Gastrocnemius medialis (tissue), 4 donors: ENCODE measurements around the gene ARSK. TPM values are rescaled to one million over a fixed set of nuclear protein-coding genes. Genes with fewer than 3 reads are reported as not detected.

Experiments used
- ATAC-seq, 2 donors: fragments of 150-250 bp; one replicate each; pipeline ENCODE4 v1.9.1; 2016
- DNase-seq, 2 donors: peaks; one replicate each; pipeline ENCODE4 v3.0.0-alpha.2; 2019
- H3K27ac ChIP-seq, 4 donors: fragments of 200-600 bp; sonication (generic); 1 replicate in 1 of 4; 2 replicates in 3 of 4; pipeline ENCODE4 v1.5.1; 2016 to 2018; ENCODE audit warnings: mild to moderate bottlenecking in 2 of 4, moderate library complexity in 1 of 4
- H3K27me3 ChIP-seq, 3 donors: fragments of 200-600 bp; sonication (generic) in 2 of 3; 1 replicate in 1 of 3; 2 replicates in 2 of 3; pipeline versions ENCODE4 v1.5.1 to v1.6.0; 2016 to 2019; ENCODE audit warnings: mild to moderate bottlenecking in 1 of 3, moderate library complexity in 1 of 3
- H3K36me3 ChIP-seq, 2 donors: fragments of 200-600 bp; sonication (generic) in 1 of 2; one replicate each; pipeline ENCODE4 v1.5.1; 2017 to 2018
- H3K4me1 ChIP-seq, 2 donors: fragments of 200-600 bp; sonication (generic) in 1 of 2; one replicate each; pipeline ENCODE4 v1.5.1; 2016 to 2017; ENCODE audit warnings: mild to moderate bottlenecking in 2 of 2
- H3K4me3 ChIP-seq, 4 donors: fragments of 200-600 bp; sonication (generic) in 3 of 4; 1 replicate in 1 of 4; 2 replicates in 3 of 4; pipeline ENCODE4 v1.5.1; 2016 to 2019; ENCODE audit warnings: mild to moderate bottlenecking in 2 of 4
- H3K9me3 ChIP-seq, 3 donors: fragments of 200-600 bp; sonication (generic) in 2 of 3; 1 replicate in 1 of 3; 2 replicates in 2 of 3; pipeline ENCODE4 v1.5.1; 2016 to 2019
- POLR2A ChIP-seq, 2 donors: fragments of 450-650 bp; IDR thresholded peaks; one replicate each; pipeline ENCODE4 v1.6.1; 2017; ENCODE audit warnings: antibody characterized with exemption in 2 of 2, mild to moderate bottlenecking in 2 of 2, moderate library complexity in 2 of 2
- in situ Hi-C, 4 donors: fragments of 200-750 bp; cut with MboI; loops; one replicate each; pipeline versions ENCODE4 v1.15.0 to v1.8.0; 2017; ENCODE audit warnings: low sequenced_read_pairs in 4 of 4
- intact Hi-C: fragments of 100-400 bp; cut with DNase I; formaldehyde crosslinking; loops from one replicate; pipeline ENCODE4 v1.15.1; 2023; ENCODE audit warnings: low total_unique reads
- total RNA-seq, 4 donors: library from RNA; depleted of rRNA; stranded (reverse); fragments of >200 nt; gene quantifications; one replicate each; pipeline versions ENCODE4 v1.1.0 to v1.2.3, GENCODE V29; 2016
- TF ChIP-seq, protein P1 (sequence below), 5 experiments: fragments of 450-650 bp in 3 of 5; fragments of 200-600 bp in 2 of 5; sonication (generic) in 2 of 5; IDR thresholded peaks in 4 of 5; conservative IDR thresholded peaks in 1 of 5; 1 replicate in 4 of 5; 2 replicates in 1 of 5; pipeline ENCODE4 v1.5.1; 2016 to 2019; ENCODE audit warnings: antibody characterized with exemption in 5 of 5, mild to moderate bottlenecking in 3 of 5, moderate library complexity in 3 of 5

ARSK gene, protein sequence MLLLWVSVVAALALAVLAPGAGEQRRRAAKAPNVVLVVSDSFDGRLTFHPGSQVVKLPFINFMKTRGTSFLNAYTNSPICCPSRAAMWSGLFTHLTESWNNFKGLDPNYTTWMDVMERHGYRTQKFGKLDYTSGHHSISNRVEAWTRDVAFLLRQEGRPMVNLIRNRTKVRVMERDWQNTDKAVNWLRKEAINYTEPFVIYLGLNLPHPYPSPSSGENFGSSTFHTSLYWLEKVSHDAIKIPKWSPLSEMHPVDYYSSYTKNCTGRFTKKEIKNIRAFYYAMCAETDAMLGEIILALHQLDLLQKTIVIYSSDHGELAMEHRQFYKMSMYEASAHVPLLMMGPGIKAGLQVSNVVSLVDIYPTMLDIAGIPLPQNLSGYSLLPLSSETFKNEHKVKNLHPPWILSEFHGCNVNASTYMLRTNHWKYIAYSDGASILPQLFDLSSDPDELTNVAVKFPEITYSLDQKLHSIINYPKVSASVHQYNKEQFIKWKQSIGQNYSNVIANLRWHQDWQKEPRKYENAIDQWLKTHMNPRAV
- total RNA-seq = 1 to 10 TPM; 2.3 to 4.3 (median 2.8) TPM

DNA sequence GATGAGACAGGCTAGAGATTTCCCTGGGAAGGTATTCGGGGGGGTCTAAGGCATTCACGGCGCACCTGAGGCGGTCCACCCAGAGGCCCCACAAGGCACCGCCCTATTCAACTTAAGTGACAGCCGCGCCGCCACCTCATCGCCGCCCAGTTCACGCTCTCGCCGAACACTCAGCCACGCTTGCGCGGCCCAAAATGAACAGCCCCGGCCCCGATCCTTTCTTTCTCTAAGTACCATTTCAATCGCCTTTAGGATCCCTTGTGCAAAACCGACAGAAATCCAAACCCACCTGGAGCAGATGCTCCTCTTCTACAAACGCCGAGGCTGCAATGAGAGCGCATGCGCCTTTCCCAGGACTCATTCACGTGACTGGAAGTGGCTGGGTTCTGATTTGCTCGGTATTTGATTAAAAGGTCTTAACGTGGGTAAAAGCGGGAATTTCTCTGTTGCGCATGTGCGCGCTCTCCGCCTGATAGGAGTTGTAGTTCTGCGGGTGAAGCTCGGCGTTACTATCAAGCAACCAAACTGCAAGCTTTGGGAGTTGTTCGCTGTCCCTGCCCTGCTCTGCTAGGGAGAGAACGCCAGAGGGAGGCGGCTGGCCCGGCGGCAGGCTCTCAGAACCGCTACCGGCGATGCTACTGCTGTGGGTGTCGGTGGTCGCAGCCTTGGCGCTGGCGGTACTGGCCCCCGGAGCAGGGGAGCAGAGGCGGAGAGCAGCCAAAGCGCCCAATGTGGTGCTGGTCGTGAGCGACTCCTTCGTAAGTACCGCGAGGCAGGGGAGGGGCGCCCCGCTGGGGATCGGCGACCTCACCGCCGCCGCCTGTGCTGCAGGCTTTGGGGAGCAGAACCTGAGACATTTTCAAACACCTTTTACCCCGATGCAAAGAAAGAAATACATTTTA lies at the start of gene ARSK, which contains the start of gene SKIC3:
TSS of gene ARSK (plus strand) at position 455 of the 902 bp plus-strand sequence. CDS start at position 633, 178 bp downstream.
TSS of gene SKIC3 (minus strand) at position 331 of the 902 bp plus-strand sequence. CDS start 7,827 bp downstream, outside the sequence.
- TF ChIP-seq, protein P1, sequence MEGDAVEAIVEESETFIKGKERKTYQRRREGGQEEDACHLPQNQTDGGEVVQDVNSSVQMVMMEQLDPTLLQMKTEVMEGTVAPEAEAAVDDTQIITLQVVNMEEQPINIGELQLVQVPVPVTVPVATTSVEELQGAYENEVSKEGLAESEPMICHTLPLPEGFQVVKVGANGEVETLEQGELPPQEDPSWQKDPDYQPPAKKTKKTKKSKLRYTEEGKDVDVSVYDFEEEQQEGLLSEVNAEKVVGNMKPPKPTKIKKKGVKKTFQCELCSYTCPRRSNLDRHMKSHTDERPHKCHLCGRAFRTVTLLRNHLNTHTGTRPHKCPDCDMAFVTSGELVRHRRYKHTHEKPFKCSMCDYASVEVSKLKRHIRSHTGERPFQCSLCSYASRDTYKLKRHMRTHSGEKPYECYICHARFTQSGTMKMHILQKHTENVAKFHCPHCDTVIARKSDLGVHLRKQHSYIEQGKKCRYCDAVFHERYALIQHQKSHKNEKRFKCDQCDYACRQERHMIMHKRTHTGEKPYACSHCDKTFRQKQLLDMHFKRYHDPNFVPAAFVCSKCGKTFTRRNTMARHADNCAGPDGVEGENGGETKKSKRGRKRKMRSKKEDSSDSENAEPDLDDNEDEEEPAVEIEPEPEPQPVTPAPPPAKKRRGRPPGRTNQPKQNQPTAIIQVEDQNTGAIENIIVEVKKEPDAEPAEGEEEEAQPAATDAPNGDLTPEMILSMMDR (IDR thresholded peaks at IDR 0.05 in 4 of 5, conservative IDR thresholded peaks at IDR 0.05 in 1 of 5) = peak in 4 of 5 experiments; percentile 32 to 49 (median 33)
- TF ChIP-seq POLR2A (IDR thresholded peaks at IDR 0.05) = peak; percentile 64 to 83
- in situ Hi-C loops = no loop called here

DNA sequence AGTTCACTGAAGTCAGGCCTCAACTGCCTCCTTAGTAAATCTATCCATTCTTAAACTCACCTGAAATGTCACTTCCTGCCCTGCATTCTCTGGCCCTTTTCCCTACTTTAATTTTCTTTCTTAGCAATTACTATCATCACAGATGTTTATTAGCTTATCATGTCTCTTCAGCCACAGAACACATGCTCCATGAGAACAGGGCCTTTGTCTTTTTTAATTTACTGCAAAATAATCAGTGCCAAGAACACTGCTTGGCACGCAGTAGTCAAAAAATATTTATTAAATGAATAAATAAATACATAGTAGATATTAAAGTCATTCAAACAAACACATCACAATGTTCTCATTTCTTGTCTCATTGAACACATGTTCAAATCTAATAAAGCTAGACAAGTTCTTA lies 46.4 kb upstream of the ARSK start:
- peaks cover 3 to 87% of the 10 kb centered on the region in 2 donors for H3K36me3 ChIP-seq
- intact Hi-C loops = no loop called here
- ATAC-seq (no peak), DNase-seq (no peak)
- no peaks in the 10 kb centered on the region for H3K27me3 ChIP-seq
- H3K27ac ChIP-seq = no peak overlapping the region
- no peak overlapping the region for H3K4me3 ChIP-seq
- TF ChIP-seq, protein P1 (IDR thresholded peaks at IDR 0.05 in 4 of 5, conservative IDR thresholded peaks at IDR 0.05 in 1 of 5) = no peak
- no peak for TF ChIP-seq POLR2A (IDR thresholded peaks at IDR 0.05)
- H3K4me1 ChIP-seq = no peaks in the 10 kb centered on the region
- H3K9me3 ChIP-seq = no peaks in the 10 kb centered on the region
- in situ Hi-C loops = no loop called here

More for the DNA sequence above, at the start of gene ARSK, which contains the start of gene SKIC3:
- H3K36me3 ChIP-seq = peaks cover 0 to 13% of the 10 kb centered on the region in 2 donors
- intact Hi-C loops = loop anchor here (2.0 to 10.0 kb wide), 4 partner anchors 66 to 1630 kb away; partner anchors contain the start of genes GPR150 and RIOK2
- peak within 1 kb of the TSS; percentile 83 to 93 (median 88) for H3K27ac ChIP-seq
- H3K9me3 ChIP-seq = no peaks in the 10 kb centered on the region
- peaks cover 20 to 27% of the 10 kb centered on the region in 2 donors for H3K4me1 ChIP-seq
- peak within 1 kb of the TSS; percentile 69 to 96 (median 86) for H3K4me3 ChIP-seq
- peak; percentile 91 to 96 for DNase-seq
- peak; percentile 98 for ATAC-seq
- no peaks in the 10 kb centered on the region for H3K27me3 ChIP-seq

DNA sequence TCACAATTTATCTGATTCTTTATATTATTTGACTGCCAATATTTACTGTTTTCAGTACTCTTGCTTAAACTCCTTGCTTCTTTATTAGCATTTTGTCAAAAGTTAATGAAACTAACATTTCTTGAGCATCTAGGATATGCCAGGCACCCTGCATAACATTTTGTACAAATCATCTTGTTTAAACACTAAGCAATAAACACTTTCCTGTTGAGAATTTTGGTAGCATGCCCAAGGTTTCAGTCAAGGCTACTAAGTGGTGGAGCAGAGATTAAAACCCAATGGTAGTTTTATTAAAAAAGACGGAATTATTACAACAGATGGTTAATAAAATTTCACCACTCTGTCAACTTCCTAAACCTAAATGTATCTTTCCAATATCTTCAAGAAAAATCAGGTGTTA lies 43.3 kb upstream of the ARSK start:
- ATAC-seq (no peak), DNase-seq (no peak)
- in situ Hi-C loops (no loop called here), intact Hi-C loops (no loop called here)
- Histone ChIP-seq H3K4me1 (no peaks in the 10 kb centered on the region), H3K27me3 (no peaks in the 10 kb centered on the region), H3K4me3 (no peak overlapping the region), H3K27ac (no peak overlapping the region), H3K9me3 (no peaks in the 10 kb centered on the region), H3K36me3 (peaks cover 3 to 99% of the 10 kb centered on the region in 2 donors)
- TF ChIP-seq POLR2A (IDR thresholded peaks at IDR 0.05) = no peak
- TF ChIP-seq, protein P1 (IDR thresholded peaks at IDR 0.05 in 4 of 5, conservative IDR thresholded peaks at IDR 0.05 in 1 of 5) = no peak

DNA sequence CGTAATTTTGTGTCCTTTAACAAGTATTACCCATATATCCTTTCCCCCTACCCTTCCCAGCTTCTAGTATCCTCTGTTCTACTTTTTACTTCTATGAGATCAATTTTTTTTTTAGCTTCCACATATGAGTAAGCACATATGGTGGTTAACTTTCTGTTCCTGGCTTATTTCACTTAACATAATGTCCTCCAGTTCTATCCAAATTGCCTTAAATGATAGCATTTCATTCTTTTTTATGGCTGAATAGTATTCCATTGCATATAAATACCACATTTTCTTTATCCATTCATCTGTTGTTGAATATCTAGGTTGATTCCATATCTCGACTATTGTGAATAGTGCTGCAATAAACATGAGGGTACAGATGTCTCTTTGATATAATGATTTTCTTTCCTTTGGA lies 36.5 kb upstream of the ARSK start:
- no peak overlapping the region for H3K27ac ChIP-seq
- no peaks in the 10 kb centered on the region for H3K4me1 ChIP-seq
- no peaks in the 10 kb centered on the region for H3K27me3 ChIP-seq
- DNase-seq (no peak), ATAC-seq (no peak)
- in situ Hi-C loops = no loop called here
- intact Hi-C loops = no loop called here
- H3K4me3 ChIP-seq = no peak overlapping the region
- peaks cover 0 to 91% of the 10 kb centered on the region in 2 donors for H3K36me3 ChIP-seq
- TF ChIP-seq POLR2A (IDR thresholded peaks at IDR 0.05) = no peak
- TF ChIP-seq, protein P1 (IDR thresholded peaks at IDR 0.05 in 4 of 5, conservative IDR thresholded peaks at IDR 0.05 in 1 of 5) = no peak
- H3K9me3 ChIP-seq = no peaks in the 10 kb centered on the region
